ENCODE results near the gene TENT4A.
"Not testable (repeated sequence)": the region's sequence is repeated elsewhere in the genome, so short reads cannot be mapped to it uniquely, and the experiment has no call there.

Gene TENT4A

DNA sequence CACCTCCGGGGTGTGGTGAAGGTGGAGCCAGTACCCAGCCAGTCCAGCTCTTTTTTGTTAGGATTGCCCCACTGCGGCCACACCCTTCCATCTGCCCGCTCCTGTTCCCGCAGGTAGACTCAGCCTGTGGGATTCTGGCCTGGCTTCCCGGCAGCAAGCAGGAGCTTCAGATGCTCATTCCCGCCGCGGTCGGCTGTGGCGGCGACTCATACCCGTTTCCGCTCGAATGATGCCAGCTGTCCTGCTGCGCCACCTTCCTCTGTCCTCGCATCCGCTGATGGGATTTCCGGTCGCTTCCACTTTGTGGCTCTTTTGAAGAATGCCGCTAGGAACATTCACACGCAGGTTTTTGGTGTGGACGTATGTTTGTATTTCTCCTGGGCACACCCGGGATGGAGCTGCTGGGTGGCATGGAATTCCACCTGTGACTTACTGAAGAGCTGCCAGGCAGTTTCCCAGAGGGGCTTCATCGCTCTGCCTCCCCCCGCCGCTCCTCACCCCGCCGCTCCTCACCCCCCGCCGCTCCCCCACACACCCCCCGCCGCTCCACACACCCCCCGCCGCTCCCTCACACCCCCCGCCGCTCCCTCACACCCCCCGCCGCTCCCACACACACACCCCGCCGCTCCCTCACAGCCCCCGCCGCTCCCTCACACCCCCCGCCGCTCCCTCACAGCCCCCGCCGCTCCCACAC, 60.3 kb downstream of the TENT4A start:
- DNase-seq (ENCODE audit: low spot score) = no peak

DNA sequence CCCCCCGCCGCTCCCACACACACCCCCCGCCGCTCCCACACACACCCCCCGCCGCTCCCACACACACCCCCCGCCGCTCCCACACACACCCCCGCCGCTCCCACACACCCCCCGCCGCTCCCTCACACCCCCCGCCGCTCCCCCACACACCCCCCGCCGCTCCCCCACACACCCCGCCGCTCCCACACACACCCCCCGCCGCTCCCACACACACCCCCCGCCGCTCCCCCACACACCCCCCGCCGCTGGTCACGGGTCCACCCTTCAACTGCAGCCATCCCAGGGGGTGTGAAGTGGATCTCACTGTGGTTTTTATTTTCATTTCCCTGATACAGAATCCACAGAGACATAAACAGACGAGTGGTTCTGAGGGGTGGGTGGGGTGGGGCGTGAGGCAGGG, 61.0 kb downstream of the TENT4A start:
- not testable (repeated sequence) for DNase-seq (ENCODE audit: low spot score)

DNA sequence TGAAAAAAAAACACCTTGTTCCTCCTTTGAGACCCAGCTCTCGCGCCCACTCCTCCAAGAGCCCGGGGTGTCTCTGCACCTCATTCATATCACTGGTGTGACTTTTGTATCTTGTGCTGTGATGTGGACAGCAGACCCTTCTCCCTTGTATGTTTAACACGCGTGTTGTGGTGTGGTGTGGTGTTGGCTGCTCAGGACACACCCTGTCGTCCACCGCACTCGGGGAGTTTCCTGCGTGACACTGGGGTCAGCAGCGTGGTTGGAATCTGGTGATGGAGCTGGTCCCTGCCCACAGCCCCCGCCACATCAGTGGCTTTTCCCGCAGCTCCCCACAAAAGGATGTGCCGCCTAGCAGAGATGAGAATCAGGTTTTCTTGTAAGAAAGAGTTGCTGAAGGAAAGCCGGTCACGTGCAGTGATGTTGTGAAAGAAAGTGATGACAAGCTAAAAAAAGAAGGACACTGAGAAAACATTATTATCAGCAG, 61.5 kb downstream of the TENT4A start:
- DNase-seq (ENCODE audit: low spot score) = no peak

- DNase-seq (ENCODE audit: low spot score) = no peak
Measured at GRCh38 chr5:6775571-6775970, 62.3 kb downstream of the TENT4A start.

DNA sequence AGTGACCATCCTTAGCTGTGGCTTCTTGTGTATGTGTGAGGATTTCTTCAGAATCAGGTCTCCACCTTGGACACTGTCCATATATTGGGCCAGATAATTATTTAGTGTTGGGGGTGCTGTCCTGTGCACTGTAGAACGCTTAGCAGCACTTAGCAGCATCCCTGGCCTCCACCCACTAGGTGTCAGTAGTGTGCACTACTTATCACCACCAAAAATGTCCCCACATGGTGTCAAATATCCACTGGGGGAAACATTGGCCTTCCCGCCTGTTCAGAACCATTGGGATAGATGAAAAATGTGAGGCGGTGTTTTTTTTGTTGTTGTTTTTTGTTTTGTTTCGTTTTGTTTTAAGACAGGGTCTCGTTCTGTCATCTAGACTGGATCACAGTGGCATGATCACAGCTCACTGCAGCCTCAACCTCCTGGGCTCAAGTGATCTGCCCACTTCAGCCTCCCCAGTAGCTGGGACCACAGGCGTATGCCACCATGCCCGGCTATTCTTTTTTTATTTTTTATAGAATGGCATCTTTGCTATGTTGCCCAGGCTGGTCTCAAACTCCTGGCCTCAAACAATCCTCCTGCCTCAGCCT, 67.7 kb downstream of the TENT4A start:
- DNase-seq (ENCODE audit: low spot score) = no peak

- DNase-seq (ENCODE audit: low spot score) = no peak
Measured at GRCh38 chr5:6781716-6782115, 68.5 kb downstream of the TENT4A start.

DNA sequence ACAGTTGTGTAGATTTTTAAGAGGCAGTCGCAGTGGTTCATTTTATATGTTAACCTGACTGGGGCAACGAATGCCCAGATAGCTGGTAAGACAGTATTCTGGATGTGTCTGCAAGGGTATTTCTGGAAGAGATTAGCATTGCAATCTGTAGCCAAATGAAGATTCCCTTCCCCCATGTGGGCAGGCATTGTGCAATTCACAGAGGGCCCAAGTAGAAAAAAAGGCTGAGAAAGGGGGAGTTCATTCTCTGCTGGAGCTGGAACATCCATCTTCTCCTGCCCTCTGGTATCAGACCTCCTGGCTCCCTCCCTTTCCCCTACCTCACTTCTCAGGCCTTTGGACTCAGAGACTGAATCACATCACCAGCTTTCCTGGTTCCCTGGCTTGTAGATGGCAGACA, 70.6 kb downstream of the TENT4A start:
- no peak for DNase-seq (ENCODE audit: low spot score)

DNA sequence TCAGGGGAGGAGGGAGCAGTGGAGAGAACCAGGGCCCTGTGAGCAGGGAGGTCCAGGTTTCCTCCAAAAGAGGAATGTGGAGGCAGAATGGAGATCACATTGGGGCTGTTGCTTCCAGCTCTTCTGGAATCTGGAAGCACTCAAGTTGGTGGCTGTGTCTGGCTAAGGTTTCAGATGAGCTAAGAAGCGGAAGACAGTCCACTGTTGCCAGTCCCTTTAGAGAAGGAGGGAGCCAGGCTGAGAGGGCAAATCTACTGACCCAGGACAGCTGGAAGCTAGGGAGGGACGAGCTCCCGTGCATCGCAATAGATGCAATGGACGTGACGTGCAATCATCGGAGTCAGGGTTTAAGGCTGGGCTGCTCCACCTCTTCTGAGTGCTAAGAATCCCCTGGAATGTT, 71.2 kb downstream of the TENT4A start:
- no peak for DNase-seq (ENCODE audit: low spot score)

DNA sequence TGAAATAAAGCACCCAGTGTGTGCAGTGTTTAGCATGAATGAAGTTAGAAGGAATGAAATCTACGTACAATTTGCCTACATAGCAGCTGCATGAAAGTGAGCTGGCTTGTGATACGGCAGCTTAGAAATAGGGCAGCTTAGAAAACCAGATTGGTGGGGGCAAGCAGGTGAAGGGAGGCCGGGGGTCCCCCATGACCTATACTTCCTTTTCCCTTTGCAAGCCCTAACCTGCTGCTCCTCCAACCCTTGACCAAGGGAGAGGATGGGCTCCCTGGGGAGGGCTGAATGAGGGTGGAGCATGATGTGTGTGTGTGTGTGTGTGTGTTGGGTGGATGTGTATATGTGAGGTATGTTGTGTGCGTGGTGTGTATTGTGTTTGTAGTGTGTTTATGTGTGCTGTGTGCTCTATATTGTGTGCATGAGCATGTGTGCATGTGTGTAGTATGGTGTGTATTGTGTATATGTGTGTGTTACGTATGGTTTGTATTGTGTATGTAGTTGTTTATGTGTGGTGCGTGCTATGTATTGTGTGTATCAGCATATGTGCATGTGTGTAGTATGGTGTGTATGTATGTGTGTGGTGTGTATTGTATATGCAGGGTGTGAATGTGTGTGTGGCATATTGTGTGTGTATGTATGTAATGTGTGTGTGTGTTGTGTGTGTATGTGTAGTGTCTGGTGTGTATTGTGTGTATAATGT, 72.1 kb downstream of the TENT4A start:
- DNase-seq (ENCODE audit: low spot score) = no peak

- DNase-seq (ENCODE audit: low spot score) = no peak
Measured at GRCh38 chr5:6785861-6786180, 72.6 kb downstream of the TENT4A start.

DNA sequence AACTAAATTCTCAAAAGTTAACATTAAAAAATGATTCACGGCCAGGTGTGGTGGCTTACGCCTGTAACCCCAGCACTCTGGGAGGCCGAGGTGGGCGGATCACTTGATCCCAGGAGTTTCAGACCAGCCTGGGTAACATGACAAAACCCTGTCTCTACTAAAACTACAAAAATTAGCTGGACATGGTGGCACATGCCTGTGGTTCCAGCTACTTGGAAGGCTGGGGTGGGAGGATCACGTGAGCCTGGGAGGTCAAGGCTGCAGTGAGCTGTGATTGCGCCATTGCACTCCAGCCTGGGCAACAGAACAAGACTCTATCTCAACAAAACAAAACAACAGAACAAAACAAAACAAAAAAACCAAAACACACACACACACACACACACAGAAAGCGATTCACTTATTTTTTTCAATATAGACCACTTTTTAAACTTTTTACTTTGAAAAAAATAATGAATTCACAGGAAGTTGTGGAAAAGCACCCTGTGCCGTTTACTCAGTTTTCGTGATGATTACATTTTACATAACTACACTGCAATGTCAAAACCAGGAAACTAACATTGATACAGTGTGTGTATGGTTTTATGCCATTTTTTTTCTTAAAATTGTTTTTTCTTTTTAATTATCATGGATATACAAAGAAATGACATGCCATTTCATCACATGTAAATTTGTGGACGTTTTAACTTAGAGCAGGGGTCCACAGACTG, 73.7 kb downstream of the TENT4A start:
- DNase-seq (ENCODE audit: low spot score) = no peak

- DNase-seq (ENCODE audit: low spot score) = no peak
Measured at GRCh38 chr5:6787941-6788340, 74.7 kb downstream of the TENT4A start.

GRCh38 chr5:6788439-6788838, 75.2 kb downstream of the TENT4A start:
- DNase-seq (ENCODE audit: low spot score) = no peak

DNA sequence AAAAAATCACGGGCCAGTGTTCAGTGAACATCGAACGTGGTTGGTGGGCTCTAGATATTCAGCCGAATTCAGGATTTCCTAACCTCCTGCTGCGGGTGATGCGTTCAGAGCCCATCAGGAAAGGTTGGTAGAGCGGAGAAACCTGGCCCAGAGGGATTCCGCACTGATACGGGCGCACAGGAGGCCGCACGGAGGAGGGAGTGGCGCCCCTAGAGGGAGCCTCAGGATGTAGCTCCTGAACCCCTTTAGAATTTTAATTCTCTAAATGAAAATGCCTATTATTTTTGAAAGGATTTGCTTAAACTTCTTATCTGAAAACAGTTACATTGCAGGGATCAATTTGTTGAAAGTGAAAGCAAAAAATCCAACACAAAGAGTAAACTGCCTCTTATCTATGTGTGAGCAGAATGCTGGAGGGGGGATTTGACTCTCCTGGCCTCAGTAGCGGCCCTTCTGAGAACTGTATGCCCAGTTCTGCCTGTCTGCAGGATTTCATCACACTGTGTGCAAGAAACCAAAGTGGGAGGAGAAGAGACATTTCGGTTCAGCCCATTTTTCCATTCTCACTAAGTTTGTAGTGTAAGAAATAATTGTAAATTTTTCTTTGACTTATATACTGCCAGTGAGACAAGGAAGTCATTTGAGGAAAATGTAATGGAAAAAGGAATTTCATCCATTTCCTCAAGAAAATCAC, 75.9 kb downstream of the TENT4A start:
- no peak for DNase-seq (ENCODE audit: low spot score)

DNA sequence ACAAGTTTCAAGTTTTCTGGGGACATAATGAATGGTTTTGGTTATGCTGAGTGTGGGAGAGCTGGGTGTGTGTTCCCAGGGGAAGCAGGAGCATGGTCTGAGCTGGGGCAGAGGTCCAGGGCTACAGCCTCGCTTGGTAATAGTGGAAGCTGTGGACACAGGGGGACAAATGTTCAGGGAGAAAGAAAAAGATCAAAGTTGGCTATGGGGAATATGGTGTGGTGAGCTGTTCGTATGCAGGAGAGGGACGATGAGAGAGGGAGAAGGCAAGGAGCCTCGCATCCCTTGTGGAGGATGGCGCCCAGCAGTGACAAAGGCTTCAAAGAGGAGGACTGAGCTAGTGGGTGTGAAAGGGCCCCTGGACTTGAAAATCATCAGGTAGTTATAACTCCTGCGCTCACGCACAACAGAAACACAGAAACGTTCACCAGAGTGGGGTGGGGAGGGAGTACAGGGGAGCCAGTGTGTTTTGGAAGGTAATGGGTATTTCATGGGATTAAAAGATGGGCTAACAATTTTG, 77.2 kb downstream of the TENT4A start:
- DNase-seq (ENCODE audit: low spot score) = no peak

- no peak for DNase-seq (ENCODE audit: low spot score)
Measured at GRCh38 chr5:6791031-6791430, 77.8 kb downstream of the TENT4A start.

GRCh38 chr5:6792376-6792775, 79.1 kb downstream of the TENT4A start:
- DNase-seq (ENCODE audit: low spot score) = no peak

DNA sequence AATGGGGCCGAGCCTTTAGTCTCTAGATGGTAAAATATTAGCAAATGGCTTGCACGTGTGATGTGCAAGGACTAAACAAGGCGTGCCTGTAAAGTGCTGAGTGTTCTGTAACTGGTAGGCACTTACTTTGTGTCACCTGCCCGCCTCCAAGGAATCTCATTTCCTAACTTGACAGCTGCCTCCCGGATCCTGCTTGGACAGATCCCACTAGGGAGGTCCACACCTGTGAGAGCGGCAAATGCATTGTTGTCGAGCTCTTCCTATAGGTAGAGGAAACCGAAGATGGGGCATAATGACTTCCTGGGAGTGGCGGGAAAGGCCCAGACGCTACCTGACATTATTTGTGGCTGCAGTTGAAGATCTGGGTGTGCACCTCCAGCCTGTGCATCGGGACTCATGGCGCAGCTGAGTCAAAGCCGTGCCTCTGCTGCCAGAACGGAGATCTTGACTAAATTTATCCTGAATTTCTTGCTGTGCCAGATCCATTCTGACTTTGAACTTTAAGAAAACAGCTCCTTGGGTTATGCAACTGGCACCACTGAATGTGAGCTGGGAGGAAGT, 79.8 kb downstream of the TENT4A start:
- no peak for DNase-seq (ENCODE audit: low spot score)

DNA sequence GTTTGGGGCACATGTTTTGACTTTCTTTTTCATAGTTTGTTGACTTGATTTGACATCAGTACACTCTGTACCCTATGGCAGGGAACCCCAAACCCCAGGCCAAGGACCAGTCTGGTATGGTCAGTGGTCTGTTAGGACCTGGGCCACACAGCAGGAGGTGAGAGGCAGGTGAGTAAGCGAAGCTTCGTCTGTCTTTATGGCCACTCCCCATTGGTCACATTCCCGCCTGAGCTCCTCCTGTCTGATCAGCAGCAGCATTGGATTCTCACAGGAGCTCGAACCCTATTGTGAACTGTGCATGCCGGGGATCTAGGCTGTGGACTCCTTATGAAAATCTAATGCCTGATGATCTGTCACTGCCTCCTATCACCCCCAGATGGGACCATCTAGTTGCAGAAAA, 88.0 kb downstream of the TENT4A start:
- no peak for DNase-seq (ENCODE audit: low spot score)

- peak; percentile 17 for DNase-seq (ENCODE audit: low spot score)
Measured at GRCh38 chr5:6803981-6804550, 90.8 kb downstream of the TENT4A start.

DNA sequence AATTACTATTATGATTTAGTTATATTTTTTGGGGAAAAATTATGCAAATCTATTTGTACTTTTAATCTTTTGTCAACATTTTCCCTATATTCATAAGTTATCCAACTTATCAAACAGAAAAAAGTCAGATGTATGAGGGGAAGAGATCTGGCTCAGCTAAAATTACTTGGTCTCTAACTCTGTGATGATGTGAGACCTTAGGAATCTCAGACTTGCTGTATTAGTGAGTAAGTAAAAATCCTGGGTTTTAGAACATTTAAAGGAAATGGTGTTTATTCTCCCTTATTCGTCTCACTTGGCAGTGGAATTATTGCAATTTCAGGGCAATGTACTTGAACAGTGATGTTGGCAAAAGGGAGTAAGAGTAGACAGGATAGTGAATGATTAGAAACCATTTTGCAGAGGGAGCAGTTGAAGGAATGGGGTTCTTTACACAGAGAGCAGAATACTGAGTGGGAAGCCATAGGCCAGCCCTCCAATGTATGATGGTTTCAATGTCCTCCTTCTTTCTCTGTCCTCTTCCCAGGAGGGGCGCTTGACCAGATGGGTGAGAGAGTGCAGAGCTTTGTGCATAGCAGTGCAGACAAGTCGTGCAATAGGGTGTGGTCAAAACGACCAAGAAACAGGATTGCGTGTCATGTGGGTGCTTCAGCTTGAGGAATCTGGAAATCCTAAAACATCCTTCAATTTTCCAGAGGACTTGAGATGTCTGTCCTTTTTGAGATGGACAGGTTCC, 91.7 kb downstream of the TENT4A start:
- DNase-seq (ENCODE audit: low spot score) = peak; percentile 67
